Breast epithelium (tissue), 4 donors: ENCODE results near the gene CPT2. TPM values are rescaled to one million over a fixed set of nuclear protein-coding genes. Genes with fewer than 3 reads are reported as not detected.

ENCODE experiments used
- DNase-seq, 2 donors: peaks; one replicate each; pipeline ENCODE4 v3.0.0-alpha.2; 2019; ENCODE audit warnings: low spot score in 2 of 2
- H3K27ac ChIP-seq, 2 donors: fragments of 200-600 bp; sonication (generic) in 1 of 2; one replicate each; pipeline ENCODE4 v1.5.1; 2016 to 2019; ENCODE audit warnings: mild to moderate bottlenecking in 1 of 2
- H3K27me3 ChIP-seq, 2 donors: fragments of 200-600 bp; sonication (generic) in 1 of 2; one replicate each; pipeline versions ENCODE4 v1.5.1 to v1.6.0; 2017 to 2019; ENCODE audit warnings: control low read depth in 1 of 2, mild to moderate bottlenecking in 1 of 2
- H3K36me3 ChIP-seq: fragments of 200-600 bp; one replicate; pipeline ENCODE4 v1.5.1; 2019
- H3K4me1 ChIP-seq, 2 donors: fragments of 200-600 bp; sonication (generic); one replicate each; pipeline ENCODE4 v1.5.1; 2016 to 2019; ENCODE audit warnings: control low read depth in 1 of 2
- H3K4me3 ChIP-seq, 3 donors: fragments of 200-600 bp; sonication (generic); 1 replicate in 2 of 3; 2 replicates in 1 of 3; pipeline ENCODE4 v1.5.1; 2016 to 2019; ENCODE audit warnings: mild to moderate bottlenecking in 3 of 3, moderate library complexity in 2 of 3
- H3K9me3 ChIP-seq, 2 donors: fragments of 200-600 bp; sonication (generic) in 1 of 2; one replicate each; pipeline ENCODE4 v1.5.1; 2016 to 2019; ENCODE audit warnings: control low read depth in 1 of 2
- CTCF ChIP-seq, 3 donors: fragments of 450-650 bp; IDR thresholded peaks; one replicate each; pipeline ENCODE4 v1.5.1; 2016 to 2017; ENCODE audit warnings: antibody characterized with exemption in 3 of 3, mild to moderate bottlenecking in 3 of 3, moderate library complexity in 3 of 3
- POLR2A ChIP-seq: fragments of 450-650 bp; IDR thresholded peaks from one replicate; pipeline ENCODE4 v1.6.1; 2016; ENCODE audit warnings: antibody characterized with exemption, mild to moderate bottlenecking, moderate library complexity
- POLR2AphosphoS5 ChIP-seq, 3 donors: sonication (generic); formaldehyde crosslinking; IDR thresholded peaks; one replicate each; pipeline ENCODE4 v1.6.1; 2017; ENCODE audit warnings: antibody characterized with exemption in 3 of 3
- intact Hi-C: fragments of 100-400 bp; cut with DNase I; formaldehyde crosslinking; loops from one replicate; pipeline ENCODE4 v1.15.1; 2023; ENCODE audit warnings: low total_unique reads
- total RNA-seq, 3 donors: library from RNA; depleted of rRNA; stranded (reverse); fragments of >200 nt; gene quantifications; one replicate each; pipeline ENCODE4 v1.1.0, GENCODE V29; 2016

Gene CPT2
- total RNA-seq, 3 donors from 2014 or later = 20.5 to 26.2 (median 22.9) TPM

- H3K9me3 ChIP-seq = no peaks in the 10 kb centered on the region
- H3K4me3 ChIP-seq = no peak overlapping the region
- no peaks in the 10 kb centered on the region for H3K4me1 ChIP-seq
- no peaks in the 10 kb centered on the region for H3K27me3 ChIP-seq
- no peaks in the 10 kb centered on the region for H3K36me3 ChIP-seq
- intact Hi-C loops = no loop called here
- DNase-seq = no peak
- no peak for TF ChIP-seq POLR2A
- no peak overlapping the region for H3K27ac ChIP-seq
Observed at GRCh38 chr1:53246261-53247134, 49.9 kb downstream of the CPT2 start.

GRCh38 chr1:53249706-53250105 lies 53.1 kb downstream of the CPT2 start:
- Histone ChIP-seq H3K27me3 (no peaks in the 10 kb centered on the region), H3K36me3 (no peaks in the 10 kb centered on the region), H3K9me3 (no peaks in the 10 kb centered on the region), H3K27ac (no peak overlapping the region), H3K4me3 (no peak overlapping the region), H3K4me1 (no peaks in the 10 kb centered on the region)
- intact Hi-C loops = no loop called here
- DNase-seq = no peak
- TF ChIP-seq POLR2A = no peak
- no peak for TF ChIP-seq CTCF (IDR thresholded peaks at IDR 0.05)
- TF ChIP-seq POLR2AphosphoS5 (IDR thresholded peaks at IDR 0.05) = no peak

- Histone ChIP-seq H3K36me3 (no peaks in the 10 kb centered on the region), H3K27me3 (no peaks in the 10 kb centered on the region), H3K4me1 (no peaks in the 10 kb centered on the region), H3K4me3 (no peak overlapping the region), H3K27ac (no peak overlapping the region), H3K9me3 (no peaks in the 10 kb centered on the region)
- DNase-seq = no peak
- intact Hi-C loops = no loop called here
- no peak for TF ChIP-seq CTCF (IDR thresholded peaks at IDR 0.05)
- no peak for TF ChIP-seq POLR2A
- no peak for TF ChIP-seq POLR2AphosphoS5 (IDR thresholded peaks at IDR 0.05)
Observed at GRCh38 chr1:53250325-53250724, 53.7 kb downstream of the CPT2 start.

DNA sequence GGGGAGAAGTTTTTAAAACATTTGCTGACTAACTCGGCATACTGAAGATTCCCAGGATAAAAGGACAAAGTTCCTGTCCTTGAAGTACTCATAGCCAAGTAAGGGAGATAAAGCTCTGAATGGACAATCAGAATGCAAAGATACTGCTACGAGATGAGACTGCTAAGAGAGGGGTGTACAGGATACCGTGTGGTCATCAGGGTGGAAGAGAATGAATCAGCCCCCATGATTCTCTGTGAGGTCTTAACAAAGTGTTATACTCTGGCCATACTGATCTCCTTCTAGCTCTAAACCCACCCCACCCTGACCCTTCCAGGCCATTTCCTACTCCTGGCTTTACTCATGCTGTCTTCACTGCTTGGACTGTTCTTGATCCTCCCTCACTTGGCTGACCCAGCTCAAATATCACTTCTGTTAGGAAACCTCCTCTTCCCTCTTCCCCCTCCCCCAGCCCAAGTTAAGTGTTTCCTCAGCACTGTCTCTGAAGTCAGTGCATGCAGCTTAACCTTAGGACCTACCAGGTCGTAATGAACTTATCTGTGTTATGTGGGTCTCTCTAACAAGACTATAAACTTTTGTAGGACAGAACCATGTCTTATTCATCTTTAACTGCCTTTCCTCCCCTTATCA lies 57.5 kb downstream of the CPT2 start:
- Histone ChIP-seq H3K36me3 (no peaks in the 10 kb centered on the region), H3K9me3 (no peaks in the 10 kb centered on the region), H3K4me3 (no peak overlapping the region), H3K27ac (no peak overlapping the region), H3K4me1 (no peaks in the 10 kb centered on the region), H3K27me3 (no peaks in the 10 kb centered on the region)
- intact Hi-C loops = no loop called here
- TF ChIP-seq CTCF (IDR thresholded peaks at IDR 0.05) (no peak), POLR2AphosphoS5 (IDR thresholded peaks at IDR 0.05) (no peak)
- DNase-seq = no peak

- intact Hi-C loops = no loop called here
- no peak overlapping the region for H3K4me3 ChIP-seq
- no peaks in the 10 kb centered on the region for H3K4me1 ChIP-seq
- no peak overlapping the region for H3K27ac ChIP-seq
- H3K27me3 ChIP-seq = no peaks in the 10 kb centered on the region
- no peaks in the 10 kb centered on the region for H3K9me3 ChIP-seq
- no peaks in the 10 kb centered on the region for H3K36me3 ChIP-seq
- no peak for DNase-seq
- no peak for TF ChIP-seq POLR2AphosphoS5 (IDR thresholded peaks at IDR 0.05)
- no peak for TF ChIP-seq CTCF (IDR thresholded peaks at IDR 0.05)
- no peak for TF ChIP-seq POLR2A
Observed at GRCh38 chr1:53255031-53255430, 58.4 kb downstream of the CPT2 start.
